GM21528 (cell line): ENCODE data around the gene KCNH4.
"Not testable (repeated sequence)": the region's sequence is repeated elsewhere in the genome, so short reads cannot be mapped to it uniquely, and the experiment has no call there.

Experiments used
- ATAC-seq: cut with Tn5 transposase; IDR thresholded peaks from one replicate; pipeline ENCODE4 v1.9.1; 2021; ENCODE audit warnings: mild to moderate bottlenecking, moderate library complexity; ENCODE audit not compliant: unreplicated experiment, low FRiP score

KCNH4 gene

GRCh38 chr17:42179911-42180410, 981 bp downstream of the KCNH4 start:
- ATAC-seq, result no peak

- ATAC-seq, result no peak
Observed at GRCh38 chr17:42179335-42179734, 1.6 kb downstream of the KCNH4 start.

- ATAC-seq, result no peak
Observed at GRCh38 chr17:42178817-42179216, 2.1 kb downstream of the KCNH4 start.

- no peak for ATAC-seq
Observed at GRCh38 chr17:42177684-42178083, 3.3 kb downstream of the KCNH4 start.

- no peak for ATAC-seq
Observed at GRCh38 chr17:42174126-42174783, 6.7 kb downstream of the KCNH4 start.

GRCh38 chr17:42171831-42172230, 9.1 kb downstream of the KCNH4 start:
- no peak for ATAC-seq

- no peak for ATAC-seq
Observed at GRCh38 chr17:42169351-42169750, 11.6 kb downstream of the KCNH4 start.

GRCh38 chr17:42167807-42168206, 13.1 kb downstream of the KCNH4 start:
- no peak for ATAC-seq

GRCh38 chr17:42166196-42166763, 14.7 kb downstream of the KCNH4 start:
- ATAC-seq, result no peak

- no peak for ATAC-seq
Observed at GRCh38 chr17:42165751-42166150, 15.2 kb downstream of the KCNH4 start.

GRCh38 chr17:42163696-42164407, 17.1 kb downstream of the KCNH4 start:
- ATAC-seq, result no peak

GRCh38 chr17:42163113-42163512, 17.8 kb downstream of the KCNH4 start:
- no peak for ATAC-seq

GRCh38 chr17:42160531-42160910, 20.4 kb downstream of the KCNH4 start:
- ATAC-seq, result no peak

GRCh38 chr17:42159796-42160530, 21.0 kb downstream of the KCNH4 start:
- ATAC-seq, result no peak

GRCh38 chr17:42155614-42156045, 25.3 kb downstream of the KCNH4 start:
- ATAC-seq, result no peak

- no peak for ATAC-seq
Observed at GRCh38 chr17:42153919-42154742, 26.8 kb downstream of the KCNH4 start.

- no peak for ATAC-seq
Observed at GRCh38 chr17:42146911-42147607, 33.9 kb downstream of the KCNH4 start.

- ATAC-seq, result not testable (repeated sequence)
Observed at GRCh38 chr17:42143138-42143537, 37.8 kb downstream of the KCNH4 start.

- no peak for ATAC-seq
Observed at GRCh38 chr17:42142371-42142896, 38.5 kb downstream of the KCNH4 start.
